Prostate gland (tissue), 2 donors: ENCODE data around the gene PIP5K1B. TPM values are rescaled to one million over a fixed set of nuclear protein-coding genes. Genes with fewer than 3 reads are reported as not detected.

Source experiments
- DNase-seq: peaks from one replicate; pipeline ENCODE4 v3.0.0-alpha.2; 2019; ENCODE audit warnings: low spot score
- H3K27ac ChIP-seq, 2 donors: fragments of 200-600 bp; sonication (generic); 2 replicates each; pipeline ENCODE4 v1.5.1; 2017 to 2019
- H3K27me3 ChIP-seq: fragments of 200-600 bp; sonication (generic); replicated peaks from 2 replicates; pipeline ENCODE4 v1.5.1; 2019; ENCODE audit not compliant: insufficient read depth
- H3K36me3 ChIP-seq, 2 donors: fragments of 200-600 bp; sonication (generic); 1 replicate in 1 of 2; 2 replicates in 1 of 2; pipeline versions ENCODE4 v1.5.1 to v1.8.1; 2017 to 2019
- H3K4me1 ChIP-seq: fragments of 200-600 bp; sonication (generic); replicated peaks from 2 replicates; pipeline ENCODE4 v1.5.1; 2019
- H3K4me3 ChIP-seq, 2 donors: fragments of 200-600 bp; sonication (generic); 2 replicates each; pipeline ENCODE4 v1.5.1; 2017 to 2019
- H3K9me3 ChIP-seq: fragments of 200-600 bp; sonication (generic); 2 replicates; pipeline ENCODE4 v1.5.1; 2017
- POLR2A ChIP-seq: fragments of 450-650 bp; IDR thresholded peaks from one replicate; pipeline ENCODE4 v1.6.1; 2016; ENCODE audit warnings: antibody characterized with exemption, mild to moderate bottlenecking
- POLR2AphosphoS5 ChIP-seq: sonication (generic); formaldehyde crosslinking; IDR thresholded peaks from one replicate; pipeline ENCODE4 v1.6.1; 2017; ENCODE audit warnings: antibody characterized with exemption
- WGBS: methylation state at CpG from one replicate; pipeline ENCODE4 v1.1.5; 2018; 5-methylcytosine and 5-hydroxymethylcytosine counted together
- intact Hi-C: fragments of 100-400 bp; cut with DNase I; formaldehyde crosslinking; loops from one replicate; pipeline ENCODE4 v1.14.2; 2022
- total RNA-seq, 2 donors: library from RNA; depleted of rRNA; stranded (reverse); fragments of >200 nt; gene quantifications; one replicate each; pipeline ENCODE4 v1.1.0, GENCODE V29; 2016
- TF ChIP-seq, protein P1 (sequence below), 4 experiments: fragments of 200-600 bp in 2 of 4; fragments of 450-650 bp in 2 of 4; sonication (generic) in 2 of 4; IDR thresholded peaks; 1 replicate in 3 of 4; 2 replicates in 1 of 4; pipeline ENCODE4 v1.5.1; 2016 to 2019; ENCODE audit warnings: antibody characterized with exemption in 4 of 4, mild to moderate bottlenecking in 2 of 4, moderate library complexity in 2 of 4

The PIP5K1B gene
- total RNA-seq, 2 donors from 2014 or later, result 1.6 to 38.3 TPM

DNA sequence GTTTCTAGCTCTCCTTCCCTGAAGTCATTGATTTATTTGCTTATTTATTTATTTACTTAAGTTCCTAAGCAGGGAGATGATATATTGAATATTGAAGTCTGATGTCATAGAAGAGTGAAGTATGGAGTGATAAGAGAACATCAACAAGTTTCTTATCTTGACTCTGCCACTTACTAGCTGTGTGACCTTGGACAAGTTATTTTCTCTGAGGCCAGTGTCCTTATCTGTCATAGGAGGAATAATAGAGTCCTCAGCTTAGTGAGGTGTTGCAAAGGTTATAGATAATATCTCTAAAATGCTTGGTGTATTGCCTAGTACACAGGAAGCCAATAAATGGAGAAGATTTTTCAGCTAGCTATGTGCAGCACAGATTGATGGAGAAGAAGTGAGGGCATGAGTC is 32.4 kb upstream of the PIP5K1B start:
- H3K4me1 ChIP-seq, result no peaks in the 10 kb centered on the region
- H3K36me3 ChIP-seq, result no peaks in the 10 kb centered on the region
- TF ChIP-seq, protein P1, sequence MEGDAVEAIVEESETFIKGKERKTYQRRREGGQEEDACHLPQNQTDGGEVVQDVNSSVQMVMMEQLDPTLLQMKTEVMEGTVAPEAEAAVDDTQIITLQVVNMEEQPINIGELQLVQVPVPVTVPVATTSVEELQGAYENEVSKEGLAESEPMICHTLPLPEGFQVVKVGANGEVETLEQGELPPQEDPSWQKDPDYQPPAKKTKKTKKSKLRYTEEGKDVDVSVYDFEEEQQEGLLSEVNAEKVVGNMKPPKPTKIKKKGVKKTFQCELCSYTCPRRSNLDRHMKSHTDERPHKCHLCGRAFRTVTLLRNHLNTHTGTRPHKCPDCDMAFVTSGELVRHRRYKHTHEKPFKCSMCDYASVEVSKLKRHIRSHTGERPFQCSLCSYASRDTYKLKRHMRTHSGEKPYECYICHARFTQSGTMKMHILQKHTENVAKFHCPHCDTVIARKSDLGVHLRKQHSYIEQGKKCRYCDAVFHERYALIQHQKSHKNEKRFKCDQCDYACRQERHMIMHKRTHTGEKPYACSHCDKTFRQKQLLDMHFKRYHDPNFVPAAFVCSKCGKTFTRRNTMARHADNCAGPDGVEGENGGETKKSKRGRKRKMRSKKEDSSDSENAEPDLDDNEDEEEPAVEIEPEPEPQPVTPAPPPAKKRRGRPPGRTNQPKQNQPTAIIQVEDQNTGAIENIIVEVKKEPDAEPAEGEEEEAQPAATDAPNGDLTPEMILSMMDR (IDR thresholded peaks at IDR 0.05), result no peak
- no peak for TF ChIP-seq POLR2A
- TF ChIP-seq POLR2AphosphoS5, result no peak
- H3K4me3 ChIP-seq, result no peak overlapping the region
- H3K9me3 ChIP-seq, result no peaks in the 10 kb centered on the region
- no peak for DNase-seq
- H3K27me3 ChIP-seq, result no peaks in the 10 kb centered on the region
- no peak overlapping the region for H3K27ac ChIP-seq
- intact Hi-C loops, result no loop called here

GRCh38 chr9:68678430-68678829 is 26.6 kb upstream of the PIP5K1B start:
- TF ChIP-seq, protein P1 (IDR thresholded peaks at IDR 0.05), result no peak
- TF ChIP-seq POLR2A (no peak), POLR2AphosphoS5 (no peak)
- no peaks in the 10 kb centered on the region for H3K27me3 ChIP-seq
- no peaks in the 10 kb centered on the region for H3K4me1 ChIP-seq
- 14% methylated on average over 5 of the region's 5 CpGs for WGBS
- H3K27ac ChIP-seq, result no peak overlapping the region
- intact Hi-C loops, result no loop called here
- H3K9me3 ChIP-seq, result no peaks in the 10 kb centered on the region
- DNase-seq, result no peak
- no peak overlapping the region for H3K4me3 ChIP-seq
- H3K36me3 ChIP-seq, result no peaks in the 10 kb centered on the region

DNA sequence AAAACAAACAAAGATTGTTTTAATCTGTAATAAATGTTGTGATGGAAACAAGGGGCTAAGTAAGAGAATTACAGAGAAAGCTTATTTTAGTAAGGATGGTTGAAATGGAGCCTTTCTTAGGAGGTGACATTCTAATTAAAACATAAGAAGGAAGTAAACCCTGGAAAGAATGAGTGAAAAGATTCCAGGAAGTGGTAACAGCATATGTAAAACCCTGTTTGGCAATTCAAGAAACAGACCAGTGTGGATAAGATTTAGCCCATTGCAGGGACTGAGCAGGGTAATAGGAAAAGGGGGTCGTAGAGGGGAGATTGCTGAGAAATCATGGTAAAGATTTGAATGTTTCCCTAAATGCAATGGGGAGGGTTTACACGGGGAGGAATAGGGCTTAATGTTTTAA is 21.6 kb upstream of the PIP5K1B start:
- Histone ChIP-seq H3K4me3 (no peak overlapping the region), H3K27me3 (no peaks in the 10 kb centered on the region), H3K36me3 (no peaks in the 10 kb centered on the region), H3K27ac (no peak overlapping the region), H3K4me1 (no peaks in the 10 kb centered on the region), H3K9me3 (no peaks in the 10 kb centered on the region)
- WGBS, result 65% methylated on average over 2 of the region's 2 CpGs
- no peak for DNase-seq
- TF ChIP-seq POLR2AphosphoS5, result no peak
- intact Hi-C loops, result no loop called here

DNA sequence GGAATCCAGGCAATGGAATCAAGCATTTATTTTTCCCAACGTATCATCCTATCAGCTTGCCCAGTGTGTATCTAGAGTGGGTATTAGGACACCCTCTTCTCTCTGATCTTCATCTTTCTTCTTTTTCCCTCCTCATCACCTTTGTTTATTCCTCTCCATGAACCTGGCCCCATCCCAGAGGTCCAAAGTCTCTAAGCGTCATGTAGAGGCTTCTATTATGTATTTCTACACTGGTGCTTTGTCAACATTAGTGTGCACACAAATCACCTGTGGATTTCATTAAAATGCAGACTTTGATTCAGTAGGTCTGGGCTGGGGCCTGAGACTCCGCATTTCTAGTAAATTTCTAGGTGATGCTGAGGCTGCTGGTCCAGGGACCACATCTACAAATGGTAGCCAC is 19.8 kb upstream of the PIP5K1B start:
- H3K4me1 ChIP-seq, result no peaks in the 10 kb centered on the region
- H3K27ac ChIP-seq, result no peak overlapping the region
- H3K9me3 ChIP-seq, result no peaks in the 10 kb centered on the region
- intact Hi-C loops, result no loop called here
- WGBS, result 81% methylated on average over 3 of the region's 3 CpGs
- H3K4me3 ChIP-seq, result no peak overlapping the region
- H3K36me3 ChIP-seq, result no peaks in the 10 kb centered on the region
- no peaks in the 10 kb centered on the region for H3K27me3 ChIP-seq
- DNase-seq, result no peak
- TF ChIP-seq POLR2A (no peak), POLR2AphosphoS5 (no peak)
- TF ChIP-seq, protein P1 (IDR thresholded peaks at IDR 0.05), result no peak

DNA sequence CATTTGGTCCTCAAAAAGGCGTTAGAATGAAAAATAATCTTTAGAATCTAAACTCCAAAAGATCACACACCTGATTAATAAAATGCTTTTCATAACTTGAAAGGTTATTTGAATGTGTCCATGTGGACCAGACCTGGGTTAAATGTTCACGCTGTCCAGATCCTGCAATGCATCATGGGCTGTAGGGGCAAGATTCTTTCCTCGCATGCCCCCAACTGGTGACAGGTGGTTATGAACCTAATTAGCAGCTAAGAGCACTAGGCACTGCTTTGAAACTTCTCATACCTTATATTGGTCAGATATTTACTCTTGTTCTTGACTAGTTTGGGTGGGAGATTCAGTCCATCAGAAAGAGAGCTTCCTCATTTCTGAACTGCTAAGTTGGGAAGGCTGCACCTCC is 19.3 kb upstream of the PIP5K1B start:
- Histone ChIP-seq H3K36me3 (no peaks in the 10 kb centered on the region), H3K27ac (no peak overlapping the region), H3K9me3 (no peaks in the 10 kb centered on the region), H3K4me1 (no peaks in the 10 kb centered on the region), H3K4me3 (no peak overlapping the region), H3K27me3 (no peaks in the 10 kb centered on the region)
- TF ChIP-seq POLR2AphosphoS5 (no peak), POLR2A (no peak)
- TF ChIP-seq, protein P1 (IDR thresholded peaks at IDR 0.05), result no peak
- 69% methylated on average over 3 of the region's 3 CpGs for WGBS
- no peak for DNase-seq
- intact Hi-C loops, result no loop called here
